ENCODE data around the gene MCHR1. TPM values are rescaled to one million over a fixed set of nuclear protein-coding genes. Genes with fewer than 3 reads are reported as not detected.

The MCHR1 gene, protein sequence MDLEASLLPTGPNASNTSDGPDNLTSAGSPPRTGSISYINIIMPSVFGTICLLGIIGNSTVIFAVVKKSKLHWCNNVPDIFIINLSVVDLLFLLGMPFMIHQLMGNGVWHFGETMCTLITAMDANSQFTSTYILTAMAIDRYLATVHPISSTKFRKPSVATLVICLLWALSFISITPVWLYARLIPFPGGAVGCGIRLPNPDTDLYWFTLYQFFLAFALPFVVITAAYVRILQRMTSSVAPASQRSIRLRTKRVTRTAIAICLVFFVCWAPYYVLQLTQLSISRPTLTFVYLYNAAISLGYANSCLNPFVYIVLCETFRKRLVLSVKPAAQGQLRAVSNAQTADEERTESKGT
- total RNA-seq: 1 to 10 TPM in 1 of 4 donors, under 1 TPM in 1, not detected in 2; 0.33 to 2.1 TPM

DNA sequence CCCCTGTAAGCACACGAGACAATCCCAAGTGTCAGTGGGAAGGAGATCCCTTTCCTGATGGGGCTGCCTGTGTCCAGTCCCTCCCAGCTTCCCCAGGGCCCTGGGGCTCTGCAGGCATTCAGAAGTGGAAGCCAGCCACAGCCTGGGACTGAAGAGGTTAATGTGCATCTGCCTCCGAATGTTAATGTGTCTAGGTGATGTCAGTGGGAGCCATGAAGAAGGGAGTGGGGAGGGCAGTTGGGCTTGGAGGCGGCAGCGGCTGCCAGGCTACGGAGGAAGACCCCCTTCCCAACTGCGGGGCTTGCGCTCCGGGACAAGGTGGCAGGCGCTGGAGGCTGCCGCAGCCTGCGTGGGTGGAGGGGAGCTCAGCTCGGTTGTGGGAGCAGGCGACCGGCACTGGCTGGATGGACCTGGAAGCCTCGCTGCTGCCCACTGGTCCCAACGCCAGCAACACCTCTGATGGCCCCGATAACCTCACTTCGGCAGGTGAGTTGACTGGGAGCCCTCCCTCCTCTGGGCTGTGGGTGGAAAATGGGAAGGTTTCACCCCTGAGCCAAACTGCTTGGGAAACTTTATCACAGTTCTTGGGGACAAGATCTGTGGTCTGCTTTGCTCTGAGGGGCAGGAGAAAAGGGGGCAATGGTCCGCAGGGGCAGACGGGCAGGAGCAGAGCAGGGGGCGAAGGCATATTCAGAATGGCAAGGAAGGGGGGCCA, at the start of gene MCHR1:
Gene MCHR1, plus strand, starts transcription at position 236 of the 715 bp plus-strand sequence. Its CDS starts 169 bp downstream, at position 405.
- intact Hi-C loops (cut with DNase I): no loop called here
- peaks cover 17 to 27% (median 27%) of the 10 kb centered on the region in 4 donors for H3K4me1 ChIP-seq
- peak within 1 kb of the TSS; percentile 25 to 36 (median 32) for H3K4me3 ChIP-seq
- no peak for TF ChIP-seq POLR2AphosphoS5 (IDR thresholded peaks at IDR 0.05)
- no peak for TF ChIP-seq EP300 (IDR thresholded peaks at IDR 0.05)
- TF ChIP-seq, protein P1, sequence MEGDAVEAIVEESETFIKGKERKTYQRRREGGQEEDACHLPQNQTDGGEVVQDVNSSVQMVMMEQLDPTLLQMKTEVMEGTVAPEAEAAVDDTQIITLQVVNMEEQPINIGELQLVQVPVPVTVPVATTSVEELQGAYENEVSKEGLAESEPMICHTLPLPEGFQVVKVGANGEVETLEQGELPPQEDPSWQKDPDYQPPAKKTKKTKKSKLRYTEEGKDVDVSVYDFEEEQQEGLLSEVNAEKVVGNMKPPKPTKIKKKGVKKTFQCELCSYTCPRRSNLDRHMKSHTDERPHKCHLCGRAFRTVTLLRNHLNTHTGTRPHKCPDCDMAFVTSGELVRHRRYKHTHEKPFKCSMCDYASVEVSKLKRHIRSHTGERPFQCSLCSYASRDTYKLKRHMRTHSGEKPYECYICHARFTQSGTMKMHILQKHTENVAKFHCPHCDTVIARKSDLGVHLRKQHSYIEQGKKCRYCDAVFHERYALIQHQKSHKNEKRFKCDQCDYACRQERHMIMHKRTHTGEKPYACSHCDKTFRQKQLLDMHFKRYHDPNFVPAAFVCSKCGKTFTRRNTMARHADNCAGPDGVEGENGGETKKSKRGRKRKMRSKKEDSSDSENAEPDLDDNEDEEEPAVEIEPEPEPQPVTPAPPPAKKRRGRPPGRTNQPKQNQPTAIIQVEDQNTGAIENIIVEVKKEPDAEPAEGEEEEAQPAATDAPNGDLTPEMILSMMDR (IDR thresholded peaks at IDR 0.05): no peak
- no peak for TF ChIP-seq POLR2A (IDR thresholded peaks at IDR 0.05; ENCODE audit: low read depth)
- no peak for DNase-seq (ENCODE audit: extremely low spot score)
- peaks cover 0 to 22% (median 4%) of the 10 kb centered on the region in 4 donors for H3K27me3 ChIP-seq
- no peaks in the 10 kb centered on the region for H3K36me3 ChIP-seq
- 8% methylated on average over 20 of the region's 21 CpGs for WGBS
- H3K27ac ChIP-seq (replicated peaks in 1 of 4): no peak within 1 kb of the TSS
- H3K9me3 ChIP-seq: no peaks in the 10 kb centered on the region

DNA sequence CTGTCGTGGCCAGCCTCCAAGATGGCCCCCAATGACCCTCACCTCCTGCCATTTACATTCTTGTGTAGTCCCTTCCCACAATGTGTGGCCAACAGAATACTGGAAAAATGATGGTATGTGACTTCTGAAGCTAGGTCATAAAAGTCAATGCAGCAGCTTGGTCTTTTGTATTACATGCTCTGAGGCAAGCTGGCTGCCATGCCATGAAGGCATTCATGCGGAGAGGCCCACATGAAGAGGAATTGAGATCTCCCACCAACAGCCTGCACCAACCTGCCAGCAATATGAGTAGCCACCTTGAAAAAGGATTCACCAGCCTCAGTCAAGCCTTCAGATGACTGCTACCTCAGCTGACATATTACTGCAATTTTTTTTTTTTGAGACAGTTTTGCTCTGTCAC, 47.4 kb upstream of the MCHR1 start:
- H3K27me3 ChIP-seq: no peaks in the 10 kb centered on the region
- no peak overlapping the region for H3K4me3 ChIP-seq
- intact Hi-C loops (cut with DNase I): loop anchor here (10.0 kb wide), 1 partner anchor 257 kb away; the partner anchor contains the start of gene SGSM3
- WGBS: 94% methylated on average over 2 of the region's 2 CpGs
- H3K36me3 ChIP-seq: no peaks in the 10 kb centered on the region
- no peak for DNase-seq (ENCODE audit: extremely low spot score)
- peaks cover 24 to 69% (median 58%) of the 10 kb centered on the region in 4 donors for H3K4me1 ChIP-seq
- no peak overlapping the region for H3K27ac ChIP-seq (replicated peaks in 1 of 4)
- TF ChIP-seq, protein P1 (IDR thresholded peaks at IDR 0.05): no peak
- TF ChIP-seq POLR2AphosphoS5 (IDR thresholded peaks at IDR 0.05): no peak
- TF ChIP-seq EP300 (IDR thresholded peaks at IDR 0.05): no peak
- H3K9me3 ChIP-seq: no peaks in the 10 kb centered on the region

DNA sequence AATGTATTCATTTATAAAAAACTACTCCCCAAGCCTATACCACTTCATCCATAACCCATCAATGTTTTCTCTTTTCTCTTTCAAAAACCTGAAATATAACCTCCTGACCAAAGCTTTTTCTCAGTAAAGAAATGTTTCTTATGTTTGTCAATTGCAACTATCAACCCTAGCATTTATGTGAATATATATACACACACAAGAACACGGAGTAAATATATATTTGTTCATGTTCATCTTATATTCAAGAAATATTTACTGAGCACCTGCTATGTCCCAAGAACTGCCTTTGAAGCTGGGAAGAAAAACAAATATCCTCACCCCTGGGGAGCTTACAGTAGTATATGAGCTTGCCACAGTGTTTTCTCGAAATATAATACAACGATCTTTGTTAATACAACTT, 46.2 kb upstream of the MCHR1 start:
- 81% methylated on average over 3 of the region's 3 CpGs for WGBS

DNA sequence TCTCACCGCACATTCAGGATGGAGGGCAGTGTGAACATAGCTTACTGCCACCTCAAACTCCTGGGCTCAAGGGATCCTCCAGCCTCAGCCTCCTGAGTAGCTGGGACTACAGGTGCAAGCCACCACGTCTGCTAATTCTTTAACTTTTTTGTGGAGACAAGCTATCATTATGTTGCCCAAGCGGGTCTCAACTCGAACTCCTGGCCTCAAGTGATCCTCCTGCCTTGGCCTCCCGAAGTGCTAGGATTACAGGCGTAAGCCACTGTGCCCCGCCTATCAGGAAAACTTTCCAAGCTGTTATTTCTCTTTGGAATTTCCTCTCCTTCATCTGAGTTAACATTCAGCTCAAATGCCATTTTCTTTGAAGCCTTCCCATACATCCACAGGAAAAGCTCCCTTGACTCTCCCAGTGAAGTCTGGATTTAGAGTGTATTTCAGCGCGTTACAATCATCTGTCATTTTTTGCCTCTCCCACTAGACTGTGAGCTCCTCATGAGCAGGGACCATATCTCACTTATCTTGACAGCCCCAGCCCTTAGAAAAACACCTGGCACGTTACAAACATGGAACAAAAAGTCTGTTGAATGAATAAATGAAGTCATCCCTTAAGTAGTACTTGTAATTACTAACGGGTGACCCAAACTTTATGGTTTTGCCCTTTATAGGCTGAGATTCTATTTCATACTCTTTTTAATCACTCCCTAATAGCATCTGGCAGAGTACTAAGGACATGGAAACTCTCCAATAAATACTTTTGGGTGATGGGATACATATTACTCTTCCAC, 45.0 kb upstream of the MCHR1 start:
- H3K4me3 ChIP-seq: peak overlapping the region; percentile 74 to 90 (median 82)
- 72% methylated on average over 11 of the region's 11 CpGs for WGBS
- no peaks in the 10 kb centered on the region for H3K27me3 ChIP-seq
- H3K27ac ChIP-seq (replicated peaks in 1 of 4): peak overlapping the region; percentile 92 to 96 (median 93)
- peaks cover 15 to 61% (median 48%) of the 10 kb centered on the region in 4 donors for H3K4me1 ChIP-seq
- no peaks in the 10 kb centered on the region for H3K36me3 ChIP-seq
- intact Hi-C loops (cut with DNase I): loop anchor here (10.0 kb wide), 1 partner anchor 260 kb away; the partner anchor contains the start of gene SGSM3
- no peak for DNase-seq (ENCODE audit: extremely low spot score)
- H3K9me3 ChIP-seq: no peaks in the 10 kb centered on the region
- TF ChIP-seq, protein P1 (IDR thresholded peaks at IDR 0.05): no peak
- TF ChIP-seq EP300 (IDR thresholded peaks at IDR 0.05): no peak
- no peak for TF ChIP-seq POLR2AphosphoS5 (IDR thresholded peaks at IDR 0.05)
- TF ChIP-seq POLR2A (IDR thresholded peaks at IDR 0.05; ENCODE audit: low read depth): no peak

More for the DNA sequence above, 46.2 kb upstream of the MCHR1 start:
- H3K27ac ChIP-seq (replicated peaks in 1 of 4): no peak overlapping the region
- intact Hi-C loops (cut with DNase I): loop anchor here (10.0 kb wide), 1 partner anchor 258 kb away; the partner anchor contains the start of gene SGSM3
- no peaks in the 10 kb centered on the region for H3K36me3 ChIP-seq
- DNase-seq (ENCODE audit: extremely low spot score): no peak
- H3K27me3 ChIP-seq: no peaks in the 10 kb centered on the region
- TF ChIP-seq, protein P1 (IDR thresholded peaks at IDR 0.05): no peak
- TF ChIP-seq POLR2A (IDR thresholded peaks at IDR 0.05; ENCODE audit: low read depth) (no peak), POLR2AphosphoS5 (IDR thresholded peaks at IDR 0.05) (no peak), EP300 (IDR thresholded peaks at IDR 0.05) (no peak)
- H3K9me3 ChIP-seq: no peaks in the 10 kb centered on the region
- peaks cover 24 to 68% (median 59%) of the 10 kb centered on the region in 4 donors for H3K4me1 ChIP-seq
- H3K4me3 ChIP-seq: no peak overlapping the region

All from esophagus muscularis mucosa (tissue), 4 donors.